ENCODE results near the gene NPEPL1.

The NPEPL1 gene

GRCh38 chr20:58702859-58703648, 10.5 kb downstream of the NPEPL1 start:
- DNase-seq = no peak

DNA sequence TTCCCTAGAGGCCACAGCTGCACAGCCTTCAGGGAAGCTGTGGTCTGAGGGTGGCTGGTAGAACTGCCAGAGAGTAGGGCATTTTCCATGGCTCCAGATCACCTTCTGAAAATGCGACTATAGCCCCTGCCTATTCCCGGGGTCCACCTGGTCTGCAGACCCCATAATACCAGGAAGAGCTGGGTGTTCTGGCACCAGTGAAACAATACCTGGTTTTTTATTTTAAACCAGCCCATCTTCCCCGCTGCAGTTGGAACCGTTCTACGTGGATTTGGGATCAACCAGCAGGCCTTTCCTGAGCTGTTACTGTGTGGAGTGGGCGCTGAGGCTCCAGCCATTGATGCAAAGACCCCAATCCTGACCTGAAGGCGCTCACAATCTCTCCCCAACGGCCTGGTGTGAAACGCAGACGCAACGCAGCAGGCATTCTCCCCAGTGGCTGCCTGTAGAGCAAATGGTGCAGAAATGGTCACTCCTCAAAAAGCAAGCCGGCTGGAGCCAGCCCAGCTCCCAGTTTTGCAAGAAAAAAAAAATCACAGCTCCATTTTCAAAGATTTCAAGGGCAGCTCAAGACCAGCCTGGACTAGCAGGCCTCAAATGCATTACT, 11.3 kb downstream of the NPEPL1 start:
- no peak for DNase-seq

GRCh38 chr20:58705208-58705926, 12.8 kb downstream of the NPEPL1 start:
- DNase-seq = no peak

- no peak for DNase-seq
Observed at GRCh38 chr20:58706150-58706892, 13.7 kb downstream of the NPEPL1 start.

DNA sequence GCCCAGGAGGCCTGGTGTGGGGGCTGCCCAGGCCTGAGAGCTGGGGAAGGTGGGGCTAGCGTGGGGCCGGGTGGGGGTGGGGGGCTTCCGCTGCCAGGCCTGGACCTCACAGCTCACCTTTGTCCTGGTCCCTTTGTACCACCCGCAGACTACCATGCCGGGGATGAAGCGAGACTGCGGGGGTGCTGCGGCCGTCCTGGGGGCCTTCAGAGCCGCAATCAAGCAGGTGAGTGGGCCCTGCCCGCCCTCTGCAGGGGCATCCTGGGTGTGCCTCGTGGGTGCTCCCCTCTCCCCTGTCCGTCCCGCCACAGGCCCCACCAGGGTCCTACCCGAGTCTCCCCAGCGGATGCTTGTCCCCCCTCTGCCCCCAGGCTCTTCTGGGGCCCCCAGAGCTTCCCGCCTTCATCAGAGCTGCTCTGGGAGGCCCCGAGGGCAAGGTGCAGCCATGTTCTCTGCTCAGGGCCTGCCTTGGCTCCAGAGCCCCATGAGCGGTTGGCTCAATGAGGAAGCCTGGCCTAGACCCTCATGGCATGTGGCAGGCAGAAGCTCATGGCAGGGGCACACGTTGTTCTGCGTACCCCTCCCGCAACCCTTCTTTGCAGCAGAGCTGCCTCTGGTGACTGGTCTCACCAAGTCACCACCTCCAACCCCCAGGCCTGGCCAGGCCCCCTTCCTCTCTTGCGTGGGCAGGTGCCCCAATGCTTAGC, 14.5 kb downstream of the NPEPL1 start:
- DNase-seq = no peak

DNA sequence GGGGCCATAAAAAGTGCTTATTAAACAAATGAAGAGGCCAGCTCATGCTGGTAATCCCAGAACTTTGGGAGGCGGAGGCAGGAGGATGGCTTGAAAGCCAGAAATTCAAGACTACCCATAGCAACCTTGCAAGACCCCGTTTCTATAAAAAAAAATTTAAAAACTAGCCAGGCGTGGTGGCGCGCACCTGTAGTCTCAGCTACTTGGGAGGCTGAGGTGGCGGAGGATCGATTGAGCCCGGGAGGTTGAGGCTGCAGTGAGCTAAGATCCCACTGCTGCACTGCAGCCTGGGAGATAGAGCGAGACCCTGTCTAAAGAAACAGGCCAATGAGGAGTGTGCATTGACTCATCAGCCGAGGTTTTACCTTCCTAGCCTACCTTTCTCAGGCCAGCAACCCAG, 15.2 kb downstream of the NPEPL1 start:
- no peak for DNase-seq

- DNase-seq = no peak
Observed at GRCh38 chr20:58708246-58708931, 15.8 kb downstream of the NPEPL1 start.

GRCh38 chr20:58709013-58709702, 16.6 kb downstream of the NPEPL1 start:
- no peak for DNase-seq

GRCh38 chr20:58709703-58710039, 17.1 kb downstream of the NPEPL1 start:
- DNase-seq = no peak

DNA sequence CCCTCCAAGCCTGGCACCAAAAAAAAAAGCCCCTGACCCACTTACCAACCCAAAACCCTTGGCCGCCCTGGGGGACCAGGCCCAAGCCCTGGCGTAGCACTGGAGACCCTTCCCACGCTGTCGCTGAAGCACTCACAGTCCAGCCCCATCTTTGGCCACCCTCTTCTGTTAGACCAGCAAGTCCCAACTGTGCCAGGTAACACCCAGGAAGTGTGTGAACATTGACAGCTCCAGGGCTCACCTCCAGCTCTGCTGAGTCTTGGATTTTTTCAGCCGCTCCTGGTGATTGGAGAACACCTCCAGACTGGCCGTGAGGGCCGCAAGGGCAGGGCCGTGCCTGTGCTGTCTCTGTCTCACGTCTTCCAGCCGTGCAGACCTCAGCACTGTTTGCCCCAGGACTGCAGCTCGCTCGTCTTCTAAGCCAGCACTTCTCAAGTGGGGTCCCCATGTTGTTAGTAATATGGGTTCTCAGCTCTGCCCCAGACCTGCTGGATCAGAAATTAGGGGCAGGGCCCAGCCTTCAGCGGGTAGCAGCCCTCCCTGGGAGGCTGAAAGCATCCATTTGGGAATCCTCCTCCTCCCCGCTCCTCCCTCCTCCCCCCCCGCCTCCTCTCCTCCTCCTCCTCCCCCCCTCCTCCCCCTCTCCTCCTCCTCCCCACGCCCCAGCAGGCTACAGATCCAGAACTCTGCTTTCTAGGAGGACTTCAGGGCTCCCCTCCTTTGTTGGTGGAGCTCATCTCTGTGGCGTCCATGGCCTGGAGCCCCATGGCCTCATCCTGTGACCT, 18.1 kb downstream of the NPEPL1 start:
- DNase-seq = no peak

DNA sequence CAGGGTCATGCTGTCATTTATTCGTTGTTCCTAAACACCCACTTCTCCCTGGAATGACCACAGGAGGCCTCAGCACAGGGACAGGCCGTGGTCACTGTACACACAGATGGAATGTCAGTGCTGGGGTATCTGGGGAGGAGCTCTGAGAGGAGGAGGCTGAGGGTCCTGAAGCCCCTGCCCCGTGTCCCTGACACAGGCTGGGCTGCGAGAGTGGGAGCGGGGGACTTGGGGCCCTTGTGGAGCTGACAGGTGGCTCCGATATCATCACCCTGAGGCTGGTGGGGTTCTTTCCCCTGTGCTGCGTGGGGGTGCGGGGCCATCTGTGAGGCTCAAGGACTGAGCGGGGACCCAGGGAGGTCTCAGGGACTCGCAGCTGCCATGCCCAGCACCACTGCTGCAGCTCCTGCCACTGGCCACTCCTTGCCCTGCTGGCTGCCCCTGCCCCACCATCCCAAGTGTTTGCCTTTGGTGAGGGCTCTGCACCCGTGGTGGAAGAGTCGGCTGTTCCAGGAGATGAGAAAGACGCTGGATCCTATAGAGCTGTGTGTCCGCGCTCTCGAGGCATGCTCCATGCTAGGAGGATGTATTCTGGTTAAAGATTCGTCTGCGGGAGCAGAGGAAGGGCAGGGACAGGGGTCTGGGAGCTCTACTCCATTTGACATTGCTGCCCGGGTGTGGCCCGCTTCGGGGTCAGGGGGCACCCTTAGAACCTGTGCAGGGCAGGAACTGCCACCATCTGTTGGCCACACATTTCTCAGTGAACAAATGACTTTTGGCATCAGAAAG, 18.9 kb downstream of the NPEPL1 start:
- no peak for DNase-seq

DNA sequence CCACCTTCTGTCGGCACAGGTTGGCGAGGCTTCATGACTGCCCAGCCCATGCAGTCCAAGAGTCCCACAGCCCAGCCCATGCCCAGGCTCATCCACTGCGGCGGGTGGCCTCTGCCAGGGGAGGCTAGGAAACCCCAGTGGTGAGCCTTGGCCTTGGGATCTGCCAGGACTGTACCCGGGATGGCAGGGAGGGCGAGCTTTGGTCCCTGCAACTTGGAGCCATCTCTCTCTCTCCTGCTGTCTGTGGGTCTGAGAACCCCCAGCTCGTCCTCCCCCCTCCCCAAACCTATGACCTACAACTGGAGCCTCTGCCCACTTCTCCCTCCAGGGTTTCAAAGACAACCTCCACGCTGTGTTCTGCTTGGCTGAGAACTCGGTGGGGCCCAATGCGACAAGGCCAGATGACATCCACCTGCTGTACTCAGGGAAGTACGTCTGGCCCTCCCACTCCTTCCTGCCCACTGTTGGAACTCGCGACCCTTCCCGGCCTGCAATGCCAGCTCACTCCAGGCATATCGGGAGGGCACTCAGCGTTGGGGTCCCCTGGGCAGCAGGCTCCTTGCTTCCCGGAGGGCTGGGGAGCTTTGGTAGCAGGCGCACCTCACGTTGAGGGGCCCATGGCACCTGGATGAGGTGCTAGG, 19.7 kb downstream of the NPEPL1 start:
- DNase-seq = no peak

DNA sequence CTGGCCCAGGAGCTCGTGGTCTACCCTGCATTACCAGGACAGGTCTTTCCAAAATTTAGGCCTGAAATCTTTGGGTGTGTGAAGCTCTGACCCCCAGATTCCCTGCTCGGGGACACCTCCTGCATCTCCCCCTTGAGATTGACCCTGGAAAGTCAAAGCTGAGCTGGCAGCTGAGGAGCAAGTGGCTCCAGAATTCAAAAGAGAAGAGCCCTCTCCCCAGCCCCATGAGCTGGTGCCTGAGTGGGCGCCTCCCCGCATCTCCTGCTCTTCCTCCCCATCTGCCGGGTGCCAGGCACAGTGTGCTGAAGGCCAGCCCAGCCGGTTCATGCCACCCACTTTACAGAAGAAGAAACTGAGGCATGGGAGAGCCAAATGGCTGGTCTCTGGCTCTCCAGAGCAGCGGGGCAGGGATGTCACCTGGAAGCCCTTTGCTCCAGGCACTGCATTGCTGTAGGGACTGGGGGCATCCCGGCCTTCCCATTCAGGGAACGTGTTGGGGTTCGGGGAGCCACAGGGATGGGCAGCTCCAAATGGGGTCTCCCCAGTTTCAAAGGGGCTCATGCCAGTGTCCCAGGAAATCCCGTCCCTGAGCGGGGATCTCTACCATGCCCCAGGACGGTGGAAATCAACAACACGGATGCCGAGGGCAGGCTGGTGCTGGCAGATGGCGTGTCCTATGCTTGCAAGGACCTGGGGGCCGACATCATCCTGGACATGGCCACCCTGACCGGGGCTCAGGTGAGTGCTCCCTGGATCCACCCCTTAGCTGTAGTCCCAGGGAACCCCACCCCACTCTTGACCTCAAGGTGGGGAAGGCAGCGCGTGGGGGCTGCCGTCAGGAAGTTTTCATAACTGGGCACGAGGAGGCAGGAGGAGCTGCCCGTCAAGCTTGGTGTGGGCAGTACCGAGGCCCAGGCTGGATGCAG, 20.5 kb downstream of the NPEPL1 start:
- no peak for DNase-seq

DNA sequence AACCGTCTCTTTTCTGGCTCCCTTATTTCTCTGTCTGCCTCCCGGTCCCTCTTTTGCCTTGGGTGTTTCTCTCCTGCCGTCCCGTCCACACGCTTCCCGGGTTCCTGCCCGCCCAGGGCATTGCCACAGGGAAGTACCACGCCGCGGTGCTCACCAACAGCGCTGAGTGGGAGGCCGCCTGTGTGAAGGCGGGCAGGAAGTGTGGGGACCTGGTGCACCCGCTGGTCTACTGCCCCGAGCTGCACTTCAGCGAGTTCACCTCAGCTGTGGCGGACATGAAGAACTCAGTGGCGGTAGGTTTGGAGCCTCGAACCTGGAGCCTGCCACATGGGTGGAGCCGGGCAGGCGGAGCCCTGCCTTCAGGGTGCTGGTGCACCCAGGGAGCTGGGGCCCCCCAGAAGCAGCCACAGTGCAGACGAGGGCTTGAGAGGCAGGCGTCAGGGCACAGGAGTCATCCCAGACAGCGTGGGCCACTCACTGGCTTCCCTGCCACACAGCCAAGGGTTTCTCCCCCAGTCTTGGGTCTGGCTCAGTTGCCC, 21.3 kb downstream of the NPEPL1 start:
- DNase-seq = no peak

DNA sequence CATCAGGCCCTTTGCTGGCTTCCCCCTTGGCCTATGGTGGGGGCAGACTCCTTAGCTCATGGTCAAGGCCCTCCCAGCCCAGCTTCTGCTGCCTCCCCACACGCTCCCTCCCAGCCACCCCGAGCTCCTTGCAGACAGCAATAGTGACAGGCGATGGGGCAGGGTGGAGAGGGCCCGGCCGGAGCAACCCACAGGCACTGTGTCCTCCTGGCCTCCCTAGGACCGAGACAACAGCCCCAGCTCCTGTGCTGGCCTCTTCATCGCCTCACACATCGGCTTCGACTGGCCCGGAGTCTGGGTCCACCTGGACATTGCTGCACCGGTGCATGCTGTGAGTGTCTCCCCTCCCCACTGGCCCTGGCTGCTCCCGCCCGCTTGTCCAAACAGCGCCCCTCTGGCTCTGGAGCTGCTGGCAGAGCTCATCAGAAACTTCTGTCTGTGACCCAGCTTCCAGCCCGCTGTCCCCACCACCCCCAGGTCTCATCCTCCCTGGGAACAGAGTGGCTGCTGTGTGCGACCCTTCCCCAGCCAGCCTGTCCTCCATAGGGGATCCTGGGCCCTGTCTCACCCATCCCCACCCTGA, 21.8 kb downstream of the NPEPL1 start:
- DNase-seq = no peak

DNA sequence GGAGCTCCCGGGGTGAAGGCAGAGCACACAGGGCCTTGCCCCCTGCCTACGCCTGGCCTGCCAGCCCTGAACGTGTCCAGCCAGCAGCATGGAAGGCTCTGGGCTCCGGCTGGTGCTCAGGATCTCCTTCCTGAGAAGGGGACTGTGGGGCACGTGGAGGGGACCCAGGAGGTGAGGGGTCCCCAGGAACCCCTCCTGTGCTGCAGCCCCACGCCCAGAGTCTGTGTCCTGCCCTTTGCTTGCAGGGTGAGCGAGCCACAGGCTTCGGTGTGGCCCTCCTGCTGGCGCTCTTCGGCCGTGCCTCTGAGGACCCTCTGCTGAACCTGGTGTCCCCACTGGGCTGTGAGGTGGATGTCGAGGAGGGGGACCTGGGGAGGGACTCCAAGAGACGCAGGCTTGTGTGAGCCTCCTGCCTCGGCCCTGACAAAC, 22.3 kb downstream of the NPEPL1 start:
- DNase-seq = no peak

DNA sequence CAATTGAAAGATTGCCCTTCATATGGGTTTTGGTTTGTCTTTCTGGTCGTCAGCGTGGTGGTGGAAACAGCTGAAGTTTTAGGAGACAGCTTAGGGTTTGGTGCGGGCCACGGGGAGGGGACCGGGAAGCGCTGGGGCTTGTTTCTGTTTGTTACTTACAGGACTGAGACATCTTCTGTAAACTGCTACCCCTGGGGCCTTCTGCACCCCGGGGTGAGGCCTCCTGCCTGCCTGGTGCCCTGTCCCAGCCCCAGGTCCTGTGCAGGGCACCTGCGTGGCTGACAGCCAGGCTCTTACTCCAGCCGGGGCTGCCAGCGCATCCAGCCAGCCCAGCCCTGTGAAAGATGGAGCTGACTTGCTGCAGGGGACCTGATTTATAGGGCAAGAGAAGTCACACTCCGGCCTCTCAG, 22.8 kb downstream of the NPEPL1 start:
- DNase-seq = no peak

All from NCI-H524 treated with DMSO at 0.1 percent for 48 hours (cell line).